GM21717 (cell line): ENCODE results near the gene REN.

Experiments used
- ATAC-seq: cut with Tn5 transposase; IDR thresholded peaks from one replicate; pipeline ENCODE4 v1.9.1; 2021; ENCODE audit warnings: mild to moderate bottlenecking, moderate library complexity; ENCODE audit not compliant: unreplicated experiment

The REN gene

GRCh38 chr1:204166219-204166618 lies at the start of gene REN:
TSS of gene REN (minus strand) at chr1:204166337. CDS start at chr1:204166293, 44 bp downstream.
- no peak for ATAC-seq

GRCh38 chr1:204213668-204214662 lies 47.8 kb upstream of the REN start, which contains the start of gene GOLT1A:
TSS of gene GOLT1A (minus strand) at chr1:204213988. CDS start at chr1:204213906, 82 bp downstream.
- no peak for ATAC-seq

- no peak for ATAC-seq
These were observed 46.6 kb upstream of the REN start for GRCh38 chr1:204212715-204213114.

GRCh38 chr1:204211046-204211445 lies 44.9 kb upstream of the REN start:
- no peak for ATAC-seq

- no peak for ATAC-seq
These were observed 41.0 kb upstream of the REN start for GRCh38 chr1:204207136-204207616.

GRCh38 chr1:204206121-204206520 lies 40.0 kb upstream of the REN start:
- ATAC-seq = no peak

- ATAC-seq = no peak
These were observed 39.3 kb upstream of the REN start for GRCh38 chr1:204205486-204205885.

- no peak for ATAC-seq
These were observed 38.8 kb upstream of the REN start for GRCh38 chr1:204204944-204205343.

GRCh38 chr1:204203206-204203767 lies 37.1 kb upstream of the REN start:
- no peak for ATAC-seq

GRCh38 chr1:204202481-204202880 lies 36.3 kb upstream of the REN start:
- ATAC-seq = no peak

GRCh38 chr1:204201348-204202040 lies 35.4 kb upstream of the REN start:
- ATAC-seq = no peak

- ATAC-seq = no peak
These were observed 33.4 kb upstream of the REN start for GRCh38 chr1:204199579-204199978.

GRCh38 chr1:204198348-204199340 lies 32.5 kb upstream of the REN start:
- ATAC-seq = no peak

- ATAC-seq = no peak
These were observed 30.9 kb upstream of the REN start for GRCh38 chr1:204197068-204197467.

- ATAC-seq = no peak
These were observed 30.1 kb upstream of the REN start, which contains the start of gene KISS1 for GRCh38 chr1:204196068-204196795. TSS of gene KISS1 (minus strand) at chr1:204196491. CDS start at chr1:204192876, 3,615 bp downstream.

- ATAC-seq = no peak
These were observed 28.6 kb upstream of the REN start for GRCh38 chr1:204194771-204195170.

GRCh38 chr1:204194080-204194479 lies 27.9 kb upstream of the REN start:
- no peak for ATAC-seq

GRCh38 chr1:204192589-204193352 lies 26.6 kb upstream of the REN start:
- no peak for ATAC-seq

- no peak for ATAC-seq
These were observed 25.9 kb upstream of the REN start for GRCh38 chr1:204192046-204192445.
